Testis (tissue), 3 donors: ENCODE data around the gene NELFCD. TPM values are rescaled to one million over a fixed set of nuclear protein-coding genes. Genes with fewer than 3 reads are reported as not detected.
A peak's percentile ranks its signal among the peaks of the same experiment; 100 is the strongest.

Source experiments
- DNase-seq: peaks from one replicate; pipeline ENCODE4 v3.0.0-alpha.2; 2019
- H3K27ac ChIP-seq, 2 donors: fragments of 200-600 bp; sonication (generic); one replicate each; pipeline ENCODE4 v1.5.1; 2019
- H3K27me3 ChIP-seq: fragments of 200-600 bp; sonication (generic); one replicate; pipeline ENCODE4 v1.5.1; 2019
- H3K36me3 ChIP-seq: fragments of 200-600 bp; sonication (generic); one replicate; pipeline ENCODE4 v1.5.1; 2017; ENCODE audit warnings: low read depth; ENCODE audit errors: missing control alignments
- H3K4me1 ChIP-seq: fragments of 200-600 bp; sonication (generic); one replicate; pipeline ENCODE4 v1.5.1; 2019
- H3K4me3 ChIP-seq, 2 donors: fragments of 200-600 bp; sonication (generic); one replicate each; pipeline ENCODE4 v1.5.1; 2017 to 2019
- H3K9me3 ChIP-seq: fragments of 200-600 bp; sonication (generic); one replicate; pipeline ENCODE4 v1.5.1; 2017
- POLR2A ChIP-seq: fragments of 450-650 bp; IDR thresholded peaks from one replicate; pipeline ENCODE4 v1.6.1; 2017; ENCODE audit warnings: antibody characterized with exemption, mild to moderate bottlenecking, moderate library complexity
- WGBS, 2 donors: methylation state at CpG; one replicate each; pipeline ENCODE4 v1.1.5; 2018; 5-methylcytosine and 5-hydroxymethylcytosine counted together
- intact Hi-C: fragments of 100-400 bp; cut with DNase I; formaldehyde crosslinking; loops from one replicate; pipeline ENCODE4 v1.15.1; 2023; ENCODE audit warnings: low total_unique reads
- polyA plus RNA-seq: library from polyadenylated mRNA; stranded (reverse); fragments of 350-450 nt; fragmentation: Illumina TruSeq; extraction: RNeasy Lipid Tissue Mini Kit (QIAGEN cat#74804); gene quantifications from one replicate; pipeline ENCODE4 v1.2.3, GENCODE V29; 2014; ENCODE audit warnings: low read depth, low replicate concordance; ENCODE audit not compliant: insufficient read depth
- total RNA-seq, 2 donors: library from RNA; depleted of rRNA; stranded (reverse); fragments of >200 nt; gene quantifications; one replicate each; pipeline ENCODE4 v1.2.3, GENCODE V29; 2016
- TF ChIP-seq, protein P1 (sequence below), 3 experiments: fragments of 450-650 bp in 2 of 3; fragments of 200-600 bp in 1 of 3; sonication (generic) in 1 of 3; IDR thresholded peaks; one replicate each; pipeline ENCODE4 v1.5.1; 2016 to 2019; ENCODE audit warnings: antibody characterized with exemption in 3 of 3, mild to moderate bottlenecking in 2 of 3, moderate library complexity in 1 of 3

Gene NELFCD
- total and polyA plus RNA-seq, 3 donors from 2014 or later: 103 to 123 (median 105) TPM

DNA sequence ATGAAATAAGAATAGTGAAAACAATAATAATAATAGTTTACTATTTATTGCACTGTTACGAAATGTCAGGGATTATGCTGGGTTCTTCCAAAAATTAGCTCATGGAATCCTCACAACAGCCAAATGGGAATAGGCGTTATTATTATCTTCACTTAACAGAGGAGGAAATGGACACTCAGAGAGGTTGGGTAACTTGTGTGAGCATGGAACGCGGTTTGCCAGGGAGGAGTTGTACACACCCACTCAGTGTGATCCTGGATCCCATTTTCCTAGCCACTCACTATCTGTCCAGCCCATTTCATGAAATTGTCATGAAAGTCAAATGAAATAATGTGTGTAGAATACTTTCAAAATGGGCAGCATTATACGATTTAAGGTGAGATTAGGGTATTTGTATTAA is 4.6 kb downstream of the NELFCD start:
- TF ChIP-seq, protein P1, sequence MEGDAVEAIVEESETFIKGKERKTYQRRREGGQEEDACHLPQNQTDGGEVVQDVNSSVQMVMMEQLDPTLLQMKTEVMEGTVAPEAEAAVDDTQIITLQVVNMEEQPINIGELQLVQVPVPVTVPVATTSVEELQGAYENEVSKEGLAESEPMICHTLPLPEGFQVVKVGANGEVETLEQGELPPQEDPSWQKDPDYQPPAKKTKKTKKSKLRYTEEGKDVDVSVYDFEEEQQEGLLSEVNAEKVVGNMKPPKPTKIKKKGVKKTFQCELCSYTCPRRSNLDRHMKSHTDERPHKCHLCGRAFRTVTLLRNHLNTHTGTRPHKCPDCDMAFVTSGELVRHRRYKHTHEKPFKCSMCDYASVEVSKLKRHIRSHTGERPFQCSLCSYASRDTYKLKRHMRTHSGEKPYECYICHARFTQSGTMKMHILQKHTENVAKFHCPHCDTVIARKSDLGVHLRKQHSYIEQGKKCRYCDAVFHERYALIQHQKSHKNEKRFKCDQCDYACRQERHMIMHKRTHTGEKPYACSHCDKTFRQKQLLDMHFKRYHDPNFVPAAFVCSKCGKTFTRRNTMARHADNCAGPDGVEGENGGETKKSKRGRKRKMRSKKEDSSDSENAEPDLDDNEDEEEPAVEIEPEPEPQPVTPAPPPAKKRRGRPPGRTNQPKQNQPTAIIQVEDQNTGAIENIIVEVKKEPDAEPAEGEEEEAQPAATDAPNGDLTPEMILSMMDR (IDR thresholded peaks at IDR 0.05): no peak
- TF ChIP-seq POLR2A: no peak
- Histone ChIP-seq H3K9me3 (no peaks in the 10 kb centered on the region), H3K36me3 (no peaks in the 10 kb centered on the region), H3K27ac (no peak overlapping the region), H3K4me3 (no peak overlapping the region), H3K4me1 (peaks cover 8% of the 10 kb centered on the region), H3K27me3 (no peaks in the 10 kb centered on the region)
- WGBS, 2 donors: 73 to 85% methylated on average over 5 of the region's 5 CpGs
- intact Hi-C loops: no loop called here
- DNase-seq: no peak

DNA sequence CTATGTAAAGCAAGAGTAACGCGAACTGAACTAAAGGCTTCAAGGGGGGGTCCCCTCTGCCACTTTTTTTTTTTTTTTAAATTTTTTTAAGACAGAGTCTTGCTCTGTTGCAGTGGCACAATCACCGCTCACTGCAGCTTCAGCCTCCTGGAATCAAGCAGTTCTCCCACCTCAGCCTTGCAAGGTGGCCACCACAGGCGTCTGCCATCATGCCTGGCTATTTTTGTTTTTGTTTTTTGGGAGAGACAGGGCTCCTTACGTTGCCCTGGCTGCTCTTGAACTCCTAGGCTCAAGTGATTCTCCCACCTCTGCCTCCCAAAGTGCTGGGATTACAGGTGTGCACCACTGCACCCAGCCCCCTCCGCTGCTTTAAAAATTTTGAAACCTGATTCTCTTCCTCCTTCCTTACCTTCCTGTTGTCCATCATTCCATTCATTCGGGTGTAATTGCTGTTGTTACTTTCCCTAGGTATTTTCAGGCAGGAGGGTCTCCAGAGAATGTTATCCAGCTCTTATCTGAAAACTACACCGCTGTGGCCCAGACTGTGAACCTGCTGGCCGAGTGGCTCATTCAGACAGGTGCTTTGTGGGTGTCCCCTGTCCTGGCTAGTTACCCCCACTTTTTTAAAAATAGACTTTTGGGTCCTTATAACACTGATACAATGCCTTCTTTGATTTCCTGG is 5.4 kb downstream of the NELFCD start:
- intact Hi-C loops: no loop called here
- Histone ChIP-seq H3K4me3 (no peak overlapping the region), H3K27ac (no peak overlapping the region)

DNA sequence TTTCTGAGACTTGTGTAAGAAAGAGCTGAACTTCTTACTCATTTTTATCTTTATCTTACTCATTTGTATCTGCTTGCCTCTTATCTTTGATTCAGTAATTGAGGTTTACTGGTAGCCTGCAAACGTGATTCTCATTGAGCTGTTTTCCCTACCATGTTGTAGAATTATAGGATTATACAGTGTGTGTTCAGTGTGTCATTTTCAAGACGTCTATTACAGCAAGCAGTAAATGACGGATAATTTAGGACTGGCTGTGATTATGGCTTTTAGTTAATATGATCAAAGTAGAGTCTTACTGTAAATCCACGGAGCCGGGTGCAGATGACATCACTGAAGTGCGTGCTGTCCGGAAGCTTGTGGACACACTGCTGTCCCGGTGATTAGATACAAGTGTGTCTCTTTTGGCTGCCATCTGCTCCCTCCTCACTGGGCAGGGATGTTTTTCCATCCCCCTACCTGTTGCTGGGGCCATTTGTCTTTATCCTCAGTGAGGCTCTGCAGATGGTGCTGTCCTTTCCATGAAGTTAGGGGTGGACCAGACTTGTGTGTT is 6.0 kb downstream of the NELFCD start:
- peaks cover 8% of the 10 kb centered on the region for H3K4me1 ChIP-seq
- no peak for TF ChIP-seq POLR2A
- TF ChIP-seq, protein P1 (IDR thresholded peaks at IDR 0.05): no peak
- no peak overlapping the region for H3K4me3 ChIP-seq
- no peak overlapping the region for H3K27ac ChIP-seq
- no peaks in the 10 kb centered on the region for H3K9me3 ChIP-seq
- DNase-seq: peak; percentile 69
- no peaks in the 10 kb centered on the region for H3K27me3 ChIP-seq
- WGBS, 2 donors: 55 to 63% methylated on average over 8 of the region's 8 CpGs
- H3K36me3 ChIP-seq: no peaks in the 10 kb centered on the region
- intact Hi-C loops: no loop called here

More for the DNA sequence above, 5.4 kb downstream of the NELFCD start:
- Histone ChIP-seq H3K9me3 (no peaks in the 10 kb centered on the region), H3K4me1 (peaks cover 8% of the 10 kb centered on the region), H3K27me3 (no peaks in the 10 kb centered on the region), H3K36me3 (no peaks in the 10 kb centered on the region)
- TF ChIP-seq, protein P1 (IDR thresholded peaks at IDR 0.05): no peak
- TF ChIP-seq POLR2A: no peak
- DNase-seq: peak; percentile 9
- 81 to 83% methylated on average over 9 of the region's 9 CpGs for WGBS, 2 donors

DNA sequence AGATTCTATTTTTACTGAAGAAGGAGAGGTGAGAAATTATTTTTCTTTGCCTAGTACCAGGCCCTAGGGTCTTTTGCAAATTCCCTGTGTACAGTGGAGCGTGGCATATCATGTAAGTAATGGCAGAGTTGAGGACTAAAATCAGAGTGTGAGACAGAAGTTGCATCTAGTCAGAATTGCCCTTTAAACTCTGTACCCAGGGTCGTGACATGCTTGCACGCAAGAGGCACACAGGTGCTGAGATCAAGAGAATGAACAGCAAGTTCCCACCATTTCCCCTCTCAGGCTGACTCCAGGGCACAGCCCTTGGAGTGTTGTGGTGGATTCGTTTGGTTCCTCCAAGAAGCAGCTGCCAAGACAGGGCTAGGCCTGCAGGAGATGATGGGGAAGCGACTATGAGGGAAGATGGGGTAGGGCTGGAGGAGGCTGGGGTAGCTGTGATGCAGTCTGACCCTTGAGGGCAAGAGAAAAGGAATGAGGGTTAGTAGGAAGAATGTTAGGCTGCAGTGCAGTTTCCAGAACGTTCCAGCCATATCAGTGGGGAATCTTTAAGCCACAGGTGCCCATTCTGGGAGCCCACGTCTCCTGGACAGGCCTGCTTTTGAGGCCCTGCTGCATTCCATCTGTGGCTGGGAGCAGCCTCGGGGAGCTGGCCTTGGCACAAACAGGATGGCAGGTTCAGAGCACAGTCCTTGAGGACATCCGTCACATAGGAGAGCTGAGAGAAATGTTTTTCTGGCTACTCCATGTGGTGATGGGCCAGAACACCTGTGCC is 6.9 kb downstream of the NELFCD start:
- Histone ChIP-seq H3K27ac (no peak overlapping the region), H3K27me3 (no peaks in the 10 kb centered on the region), H3K9me3 (no peaks in the 10 kb centered on the region), H3K4me3 (no peak overlapping the region), H3K4me1 (no peaks in the 10 kb centered on the region), H3K36me3 (no peaks in the 10 kb centered on the region)
- TF ChIP-seq, protein P1 (IDR thresholded peaks at IDR 0.05): no peak
- no peak for TF ChIP-seq POLR2A
- 81 to 93% methylated on average over 9 of the region's 9 CpGs for WGBS, 2 donors
- no peak for DNase-seq
- intact Hi-C loops: no loop called here
